GM21825 (cell line): ENCODE results near the gene XYLT1.
"Not testable (repeated sequence)": the region's sequence is repeated elsewhere in the genome, so short reads cannot be mapped to it uniquely, and the experiment has no call there.

ENCODE experiments used
- ATAC-seq: cut with Tn5 transposase; IDR thresholded peaks from one replicate; pipeline ENCODE4 v1.9.1; 2021; ENCODE audit warnings: mild to moderate bottlenecking, moderate library complexity; ENCODE audit not compliant: unreplicated experiment

XYLT1 gene, protein sequence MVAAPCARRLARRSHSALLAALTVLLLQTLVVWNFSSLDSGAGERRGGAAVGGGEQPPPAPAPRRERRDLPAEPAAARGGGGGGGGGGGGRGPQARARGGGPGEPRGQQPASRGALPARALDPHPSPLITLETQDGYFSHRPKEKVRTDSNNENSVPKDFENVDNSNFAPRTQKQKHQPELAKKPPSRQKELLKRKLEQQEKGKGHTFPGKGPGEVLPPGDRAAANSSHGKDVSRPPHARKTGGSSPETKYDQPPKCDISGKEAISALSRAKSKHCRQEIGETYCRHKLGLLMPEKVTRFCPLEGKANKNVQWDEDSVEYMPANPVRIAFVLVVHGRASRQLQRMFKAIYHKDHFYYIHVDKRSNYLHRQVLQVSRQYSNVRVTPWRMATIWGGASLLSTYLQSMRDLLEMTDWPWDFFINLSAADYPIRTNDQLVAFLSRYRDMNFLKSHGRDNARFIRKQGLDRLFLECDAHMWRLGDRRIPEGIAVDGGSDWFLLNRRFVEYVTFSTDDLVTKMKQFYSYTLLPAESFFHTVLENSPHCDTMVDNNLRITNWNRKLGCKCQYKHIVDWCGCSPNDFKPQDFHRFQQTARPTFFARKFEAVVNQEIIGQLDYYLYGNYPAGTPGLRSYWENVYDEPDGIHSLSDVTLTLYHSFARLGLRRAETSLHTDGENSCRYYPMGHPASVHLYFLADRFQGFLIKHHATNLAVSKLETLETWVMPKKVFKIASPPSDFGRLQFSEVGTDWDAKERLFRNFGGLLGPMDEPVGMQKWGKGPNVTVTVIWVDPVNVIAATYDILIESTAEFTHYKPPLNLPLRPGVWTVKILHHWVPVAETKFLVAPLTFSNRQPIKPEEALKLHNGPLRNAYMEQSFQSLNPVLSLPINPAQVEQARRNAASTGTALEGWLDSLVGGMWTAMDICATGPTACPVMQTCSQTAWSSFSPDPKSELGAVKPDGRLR

DNA sequence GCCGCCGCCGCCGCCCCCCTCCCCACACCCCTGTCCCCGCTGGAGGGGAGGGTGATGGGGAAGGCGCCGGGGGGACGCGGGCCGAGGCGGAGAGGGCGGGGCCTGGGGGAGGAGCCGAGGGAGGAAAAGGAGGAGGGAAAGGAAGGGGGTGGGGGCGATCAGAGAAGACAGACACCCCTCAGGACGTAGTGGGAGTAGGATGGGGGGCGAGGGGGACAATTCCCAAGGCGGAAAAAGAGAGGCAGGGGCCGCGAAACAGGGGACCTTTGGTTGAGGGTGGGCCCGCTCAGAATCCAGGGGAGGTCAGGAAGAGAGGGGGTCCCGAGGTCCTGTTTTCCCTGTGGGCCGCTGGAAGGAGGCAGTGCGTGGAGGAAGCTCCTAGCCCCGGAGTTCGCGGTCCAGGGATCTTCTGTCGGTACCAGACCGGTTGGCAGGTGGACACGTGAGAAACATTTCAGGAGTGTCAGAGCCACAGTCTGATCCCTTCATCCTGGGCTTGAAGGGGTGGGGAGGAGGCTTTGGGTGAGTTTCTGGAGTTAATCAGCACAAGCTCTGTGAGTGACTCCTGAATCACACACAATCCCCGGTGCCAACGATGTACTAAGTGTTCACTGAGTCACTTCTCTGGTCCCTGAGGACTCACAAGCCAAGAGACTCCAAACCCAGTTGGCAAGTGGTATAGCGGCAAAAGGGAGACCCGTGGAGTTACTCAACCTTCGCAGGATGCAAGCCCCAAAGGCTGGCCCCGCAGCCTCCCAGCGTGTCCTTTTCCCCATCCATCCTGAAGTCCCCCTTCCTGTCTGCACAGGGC is at the start of gene XYLT1:
Gene XYLT1, minus strand, starts transcription at position 53 of the 811 bp plus-strand sequence. CDS start 164 bp downstream, outside the sequence.
- ATAC-seq, result no peak

DNA sequence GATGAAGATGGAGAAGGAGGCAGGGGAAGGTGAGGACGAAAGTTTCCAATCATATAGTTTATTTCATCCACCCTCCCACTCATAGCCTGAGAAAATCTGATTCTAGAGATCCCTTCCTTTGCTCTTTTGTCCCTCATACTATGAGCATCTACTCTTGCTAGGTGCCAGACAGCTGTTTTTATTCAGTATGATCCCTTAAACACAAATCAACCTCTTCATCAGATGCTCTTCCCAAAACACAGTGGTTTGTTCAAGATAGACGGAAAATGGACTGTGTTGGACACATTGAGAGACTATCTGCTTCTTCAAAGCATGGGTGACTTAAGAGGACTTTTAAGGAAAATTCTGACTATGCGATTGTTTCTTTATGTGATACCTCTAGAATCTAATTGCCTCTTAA is 49.4 kb upstream of the XYLT1 start:
- no peak for ATAC-seq

DNA sequence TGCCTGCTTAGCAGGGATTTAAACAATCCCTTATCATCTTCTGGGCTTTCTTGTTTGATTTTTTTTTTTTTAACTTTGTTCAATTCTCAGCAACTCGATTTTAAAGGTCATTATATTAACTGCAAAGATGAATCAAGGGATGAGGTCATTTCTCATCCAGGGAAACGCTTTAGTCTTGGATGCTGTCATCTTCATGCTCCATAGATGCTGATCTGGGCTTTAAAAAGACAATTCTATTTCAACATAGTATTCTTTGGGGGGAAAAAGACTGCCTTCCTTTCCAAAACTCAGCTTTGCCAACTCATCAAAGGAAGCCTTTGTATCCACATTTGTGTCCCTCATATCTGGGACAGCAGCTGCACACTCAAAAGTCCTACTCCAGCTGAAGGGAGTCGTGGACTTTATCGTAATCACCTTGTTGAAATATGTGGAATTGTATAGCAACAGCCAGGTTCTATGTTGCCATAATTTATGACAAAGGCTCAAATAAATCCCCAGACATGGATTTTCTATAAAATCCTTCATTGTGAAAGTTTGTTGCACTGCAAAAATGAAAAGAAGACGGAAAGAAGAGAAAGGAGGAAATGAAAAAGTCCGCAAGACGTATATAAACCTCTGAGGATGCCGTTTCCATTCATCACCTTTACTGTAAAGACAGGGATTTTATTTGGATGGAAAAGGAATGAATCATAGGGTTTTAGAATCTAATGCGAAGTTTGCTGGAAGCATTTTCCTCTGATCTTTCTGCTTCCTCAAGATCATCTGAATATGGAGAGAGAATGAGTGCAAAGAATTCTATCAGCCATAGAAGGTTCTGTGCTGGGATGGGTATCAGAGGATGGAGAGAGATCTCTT is 48.6 kb upstream of the XYLT1 start:
- ATAC-seq, result no peak

DNA sequence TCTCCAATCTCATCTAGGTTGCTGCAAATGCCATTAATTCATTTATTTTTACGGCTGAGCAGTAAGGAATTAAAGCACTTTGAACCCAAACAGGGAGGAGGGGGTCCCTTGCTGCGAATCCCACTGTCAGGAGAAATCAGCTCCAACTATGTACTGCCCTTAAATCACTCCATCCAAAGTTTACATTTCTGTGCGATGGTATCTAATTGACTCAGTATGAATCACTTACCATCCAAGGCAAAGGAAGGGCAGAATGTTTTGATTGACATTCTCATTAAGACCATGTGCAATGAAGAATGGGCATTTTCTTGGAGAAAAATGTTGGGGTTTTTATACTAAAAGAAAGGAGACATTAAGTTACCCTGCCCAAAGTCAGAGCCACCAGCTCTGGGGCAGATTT is 47.7 kb upstream of the XYLT1 start:
- ATAC-seq, result no peak

DNA sequence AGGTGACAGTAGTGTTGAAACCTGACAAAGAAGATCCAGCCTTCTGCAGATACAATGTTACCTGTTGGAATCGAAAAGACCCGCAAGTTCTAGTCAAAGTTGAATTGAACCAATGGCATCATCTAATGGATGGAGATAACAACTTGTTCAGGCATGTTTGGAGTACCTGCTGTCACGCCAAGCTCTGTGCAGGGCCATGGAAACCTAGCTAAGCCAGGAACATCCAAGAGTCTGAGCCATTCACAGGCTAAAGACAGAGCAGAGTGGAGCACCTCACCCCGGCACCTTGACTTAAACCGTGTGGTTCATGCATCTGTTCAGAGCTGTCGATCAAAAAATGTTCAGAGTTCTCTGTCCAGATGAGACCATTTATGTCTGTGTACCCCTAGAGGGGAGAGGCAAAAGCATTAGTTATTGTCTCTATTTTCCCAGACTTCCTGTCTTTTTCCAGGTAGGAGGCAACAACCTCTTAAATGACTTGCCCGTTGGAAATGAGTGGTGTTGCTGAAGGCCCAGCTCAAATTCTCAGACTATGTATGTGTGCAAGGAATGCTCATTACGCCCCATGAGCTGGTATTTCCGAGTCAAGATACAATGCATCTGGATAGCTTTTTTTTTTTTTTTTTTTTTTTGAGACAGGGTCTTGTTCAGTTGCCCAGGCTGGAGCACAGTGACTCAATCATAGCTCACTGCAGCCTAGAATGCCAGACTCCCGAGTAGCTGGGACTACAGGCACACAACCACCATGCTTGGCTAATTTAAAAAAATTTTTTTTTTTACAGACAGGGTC is 44.9 kb upstream of the XYLT1 start:
- ATAC-seq, result no peak

DNA sequence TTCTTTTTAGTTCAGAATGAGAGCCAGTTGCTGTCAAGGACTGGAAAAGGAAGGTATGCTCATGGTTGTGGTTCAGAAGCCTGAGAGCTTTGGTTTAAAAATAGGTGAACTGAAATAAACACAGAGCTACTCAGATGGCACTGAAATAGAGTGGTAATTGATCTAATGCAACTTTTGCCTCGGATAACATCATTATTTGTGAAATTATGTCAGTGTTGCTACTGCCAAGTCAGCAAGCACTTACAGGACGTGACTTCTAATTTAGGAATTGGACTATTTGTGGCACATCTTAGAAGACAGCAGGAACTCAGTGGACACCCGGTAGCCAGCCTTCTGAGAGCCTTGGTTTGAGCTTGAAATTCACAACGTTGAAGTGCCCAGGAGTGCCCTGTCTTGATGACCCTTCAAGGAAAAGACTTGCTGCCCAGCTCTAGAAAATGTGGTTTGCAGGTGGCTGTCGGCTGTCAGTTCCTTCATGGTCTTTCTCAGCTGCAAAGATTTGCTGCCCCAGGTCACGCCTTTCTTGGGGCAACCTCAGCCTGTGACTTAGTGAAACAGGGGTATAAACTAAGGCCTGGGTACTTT is 42.0 kb upstream of the XYLT1 start:
- ATAC-seq, result no peak

DNA sequence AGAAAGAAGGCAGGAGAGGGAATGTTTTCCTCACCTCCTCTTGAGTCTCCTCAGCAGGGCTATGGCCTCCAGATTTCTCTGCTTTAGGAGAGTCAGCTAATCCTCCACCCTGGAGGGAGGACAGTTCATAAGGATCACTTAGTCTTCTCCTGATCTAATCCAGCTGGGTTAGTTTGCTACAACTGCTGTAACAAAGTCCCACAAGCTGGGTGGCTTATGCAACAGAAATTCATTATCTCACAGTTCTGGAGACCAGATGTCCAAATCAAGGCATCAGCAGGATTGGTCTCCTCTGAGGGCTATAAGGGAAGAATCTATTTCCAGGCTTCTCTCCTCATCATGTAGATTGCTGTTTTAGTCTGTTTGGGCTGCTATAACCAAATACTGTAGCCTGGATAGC is 40.6 kb upstream of the XYLT1 start:
- ATAC-seq, result no peak

DNA sequence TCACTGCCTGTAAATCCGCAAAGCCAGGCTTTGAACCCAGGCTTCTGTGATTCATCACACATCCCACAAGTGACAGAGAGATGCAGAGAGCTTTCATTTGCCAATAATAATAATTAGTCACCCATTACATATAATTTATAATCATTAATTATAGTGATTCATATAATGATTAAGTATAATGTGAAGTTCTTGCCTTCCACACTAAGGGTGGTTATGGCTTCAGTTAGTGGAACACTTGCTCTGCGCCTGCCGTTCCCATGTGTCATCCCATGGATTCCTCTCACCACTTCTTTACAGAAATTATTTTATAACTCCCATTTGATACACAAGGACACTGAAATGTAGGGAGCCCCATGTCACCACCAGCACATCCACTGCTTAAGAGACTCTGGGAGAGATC is 39.8 kb upstream of the XYLT1 start:
- no peak for ATAC-seq

DNA sequence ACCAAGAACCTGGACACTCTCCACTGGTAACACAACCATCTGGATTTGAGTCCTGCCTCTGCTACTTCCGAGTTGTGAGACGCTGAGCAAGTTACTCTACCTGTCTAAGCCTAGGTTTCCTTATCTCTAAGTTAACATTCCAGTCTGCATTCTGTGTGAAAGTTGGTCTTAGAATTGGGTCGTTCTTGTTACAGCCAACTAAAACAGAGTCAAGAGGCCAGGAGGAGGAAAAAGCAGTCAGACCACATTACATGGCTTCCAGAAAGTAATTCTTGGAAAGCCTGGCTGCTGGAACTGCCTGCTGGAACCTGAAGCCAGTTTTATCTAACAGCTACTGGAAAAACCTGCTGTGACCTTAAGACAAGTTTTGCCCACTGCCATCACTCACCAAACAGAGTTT is 38.4 kb upstream of the XYLT1 start:
- ATAC-seq, result no peak

DNA sequence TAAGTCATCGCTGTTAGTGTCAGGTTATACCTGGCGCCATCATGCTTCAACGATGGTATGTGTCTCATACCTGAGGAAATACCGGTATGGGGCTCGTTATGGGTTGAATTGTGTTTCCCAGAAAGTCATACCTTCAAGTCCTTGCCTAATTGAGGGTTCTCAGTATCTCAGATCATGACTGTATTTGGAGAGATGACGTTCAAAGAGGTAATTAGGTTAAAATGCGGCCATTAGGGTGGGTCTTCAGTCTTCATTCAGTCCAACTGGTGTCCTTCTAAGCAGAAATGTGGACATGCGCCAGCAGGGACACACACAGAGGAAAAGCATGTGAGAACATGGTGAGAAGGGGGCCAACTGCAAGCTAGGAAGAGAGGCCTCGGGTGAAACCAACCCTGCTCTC is 37.5 kb upstream of the XYLT1 start:
- no peak for ATAC-seq

DNA sequence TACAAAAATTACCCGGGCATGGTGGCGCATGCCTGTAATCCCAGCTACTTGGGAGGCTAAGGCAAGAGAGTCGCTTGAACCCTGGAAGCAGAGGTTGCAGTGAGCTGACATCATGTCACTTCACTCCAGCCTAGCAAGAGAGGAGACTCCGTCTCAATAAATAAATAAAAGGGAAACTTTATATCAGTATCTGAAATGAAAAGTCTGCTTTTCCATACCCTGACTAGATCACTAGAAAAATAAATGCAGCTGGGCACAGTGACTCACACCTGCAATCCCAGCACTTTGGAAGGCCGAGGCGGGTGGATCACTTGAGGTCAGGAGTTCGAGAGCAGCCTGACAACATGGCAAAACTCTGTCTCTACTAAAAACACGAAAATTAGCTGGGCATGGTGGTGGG is 36.8 kb upstream of the XYLT1 start:
- not testable (repeated sequence) for ATAC-seq

DNA sequence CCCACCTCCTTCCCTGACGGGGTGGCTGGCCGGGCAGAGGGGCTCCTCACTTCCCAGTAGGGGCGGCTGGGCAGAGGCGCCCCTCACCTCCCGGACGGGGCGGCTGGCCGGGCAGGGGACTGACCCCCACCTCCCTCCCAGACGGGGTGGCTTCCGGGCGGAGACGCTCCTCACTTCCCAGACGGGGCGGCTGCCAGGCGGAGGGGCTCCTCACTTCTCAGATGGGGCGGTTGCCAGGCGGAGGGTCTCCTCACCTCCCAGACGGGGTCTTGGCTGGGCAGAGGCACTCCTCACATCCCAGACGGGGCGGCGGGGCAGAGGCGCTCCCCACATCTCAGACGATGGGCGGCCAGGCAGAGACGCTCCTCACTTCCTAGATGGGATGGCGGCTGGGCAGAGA is 35.1 kb upstream of the XYLT1 start:
- not testable (repeated sequence) for ATAC-seq

DNA sequence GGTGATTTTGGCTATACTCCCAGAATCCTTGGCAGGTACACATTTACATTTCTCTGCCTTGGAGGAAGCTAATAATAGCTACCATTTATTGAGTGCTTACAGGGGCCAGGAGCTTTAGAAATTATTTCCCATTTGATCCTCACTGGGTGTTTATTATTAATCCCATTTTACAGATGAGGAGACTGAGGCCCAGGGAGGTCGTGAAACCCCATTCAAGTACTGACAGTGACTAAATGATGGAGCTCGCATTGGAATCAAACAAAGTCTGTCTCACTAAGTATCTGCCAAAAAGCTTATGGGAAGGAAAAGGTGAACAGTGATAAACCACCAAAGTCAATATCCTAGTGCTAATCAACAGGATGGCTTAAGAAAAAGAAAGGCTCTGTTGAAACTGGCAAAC is 33.3 kb upstream of the XYLT1 start:
- ATAC-seq, result no peak

DNA sequence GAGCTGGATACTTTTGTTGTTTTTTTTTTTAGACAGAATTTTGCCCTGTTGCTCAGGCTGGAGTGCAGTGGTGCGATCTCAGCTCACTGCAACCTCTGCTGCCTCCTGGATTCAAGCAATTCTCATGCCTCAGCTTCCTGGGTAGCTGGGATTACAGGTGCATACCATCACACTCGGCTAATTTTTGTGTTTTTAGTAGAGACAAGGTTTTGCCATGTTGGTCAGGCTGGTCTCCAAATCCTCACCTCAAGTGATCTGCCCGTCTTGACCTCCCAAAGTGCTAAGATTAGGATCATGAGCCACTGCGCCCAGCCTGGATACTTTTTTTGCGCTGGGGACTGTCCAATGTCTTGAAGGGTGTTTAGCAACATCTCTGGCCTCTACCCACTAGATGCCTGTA is 32.6 kb upstream of the XYLT1 start:
- ATAC-seq, result no peak

DNA sequence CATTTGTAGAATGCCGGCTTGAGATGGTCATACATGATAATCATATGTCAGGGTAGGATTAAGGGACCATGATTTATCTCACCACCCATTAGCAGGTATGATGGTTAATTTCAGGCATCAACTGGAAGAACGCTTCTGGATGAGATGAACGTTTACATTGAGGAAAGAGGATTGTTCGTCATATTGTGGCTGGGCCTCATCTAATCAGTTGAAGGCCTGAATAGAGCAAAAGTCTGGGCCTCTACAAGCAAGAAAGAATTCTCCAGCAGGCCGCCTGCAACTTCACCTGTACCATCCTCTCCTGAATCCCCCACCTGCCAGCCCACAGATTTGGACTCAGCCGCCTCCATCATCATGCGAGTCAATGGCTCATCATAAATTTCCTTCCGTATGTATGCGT is 30.6 kb upstream of the XYLT1 start:
- ATAC-seq, result no peak

DNA sequence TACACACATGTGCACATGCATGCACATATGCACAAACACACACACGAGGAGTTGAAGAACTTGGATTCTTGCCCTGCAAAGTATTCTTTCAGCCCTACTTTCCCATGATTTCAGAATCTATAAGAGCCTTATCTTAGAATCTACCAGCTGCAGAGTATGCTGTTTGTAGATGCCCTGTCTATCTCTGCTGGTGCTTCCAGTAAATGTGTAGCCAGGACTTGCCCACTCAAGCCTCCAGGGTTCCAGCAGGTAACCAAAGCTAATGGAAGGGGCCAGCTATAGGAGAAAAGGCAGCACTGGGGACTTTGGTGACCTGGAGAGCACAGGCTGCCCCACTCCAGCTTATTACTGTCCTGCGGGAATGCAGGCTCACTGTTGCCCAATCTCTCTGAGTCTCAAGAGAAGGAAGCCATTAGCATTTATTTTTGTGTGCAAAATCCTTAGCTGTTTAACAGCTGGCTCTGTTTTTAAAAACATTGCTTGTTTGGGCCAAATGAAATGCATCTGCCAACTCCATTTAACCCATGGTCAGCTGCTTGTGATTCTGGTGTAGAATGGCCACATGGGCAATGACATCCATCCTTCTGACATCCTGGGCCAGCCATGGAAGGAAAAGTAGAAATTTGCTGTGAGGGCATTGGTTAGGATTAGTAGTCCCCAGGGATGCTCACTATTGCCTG is 28.6 kb upstream of the XYLT1 start:
- ATAC-seq, result no peak

DNA sequence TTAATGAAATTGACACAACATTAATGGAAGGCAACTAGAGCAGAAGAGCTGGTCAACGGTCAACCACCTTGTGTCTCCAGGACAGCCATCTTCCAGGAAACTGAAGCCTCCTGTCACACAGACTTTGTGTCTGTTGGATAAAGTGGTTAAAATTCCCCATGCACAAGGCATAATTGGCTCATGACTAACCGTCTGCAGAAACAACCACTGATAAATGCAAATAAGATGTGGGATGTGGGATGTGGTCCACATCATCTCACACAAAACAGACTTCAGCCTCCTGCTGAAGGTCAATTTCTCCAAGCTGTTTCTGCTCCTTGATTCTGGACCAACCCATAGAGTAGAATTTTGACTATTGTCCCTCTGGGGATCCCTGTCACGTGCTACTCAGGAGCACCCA is 26.9 kb upstream of the XYLT1 start:
- no peak for ATAC-seq

DNA sequence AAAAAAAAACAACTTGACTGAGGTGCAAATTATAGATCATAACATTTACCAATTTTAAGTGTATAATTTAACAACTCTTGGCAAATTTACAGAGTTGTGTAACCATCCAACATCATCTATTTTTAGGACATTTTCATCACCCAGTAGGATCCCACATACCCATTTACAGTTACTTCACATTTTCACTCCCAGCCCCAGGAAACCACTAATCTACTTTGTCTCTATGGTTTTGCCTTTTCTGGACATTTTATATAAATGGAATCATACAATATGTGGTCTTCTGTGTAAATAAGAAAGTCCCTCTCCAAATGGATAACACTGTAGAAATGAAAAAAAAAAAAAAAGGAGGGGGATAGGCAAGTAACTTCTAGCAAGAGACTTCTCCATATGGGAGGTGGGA is 26.1 kb upstream of the XYLT1 start:
- ATAC-seq, result no peak
